ENCODE measurements around the gene MRPS7. TPM values are rescaled to one million over a fixed set of nuclear protein-coding genes. Genes with fewer than 3 reads are reported as not detected.

The MRPS7 gene
- total and polyA plus RNA-seq, 9 of the 15 experiments (the other 6 are each of a cell fraction or from before 2014, with no cell fraction given), result 107 to 244 (median 132) TPM

DNA sequence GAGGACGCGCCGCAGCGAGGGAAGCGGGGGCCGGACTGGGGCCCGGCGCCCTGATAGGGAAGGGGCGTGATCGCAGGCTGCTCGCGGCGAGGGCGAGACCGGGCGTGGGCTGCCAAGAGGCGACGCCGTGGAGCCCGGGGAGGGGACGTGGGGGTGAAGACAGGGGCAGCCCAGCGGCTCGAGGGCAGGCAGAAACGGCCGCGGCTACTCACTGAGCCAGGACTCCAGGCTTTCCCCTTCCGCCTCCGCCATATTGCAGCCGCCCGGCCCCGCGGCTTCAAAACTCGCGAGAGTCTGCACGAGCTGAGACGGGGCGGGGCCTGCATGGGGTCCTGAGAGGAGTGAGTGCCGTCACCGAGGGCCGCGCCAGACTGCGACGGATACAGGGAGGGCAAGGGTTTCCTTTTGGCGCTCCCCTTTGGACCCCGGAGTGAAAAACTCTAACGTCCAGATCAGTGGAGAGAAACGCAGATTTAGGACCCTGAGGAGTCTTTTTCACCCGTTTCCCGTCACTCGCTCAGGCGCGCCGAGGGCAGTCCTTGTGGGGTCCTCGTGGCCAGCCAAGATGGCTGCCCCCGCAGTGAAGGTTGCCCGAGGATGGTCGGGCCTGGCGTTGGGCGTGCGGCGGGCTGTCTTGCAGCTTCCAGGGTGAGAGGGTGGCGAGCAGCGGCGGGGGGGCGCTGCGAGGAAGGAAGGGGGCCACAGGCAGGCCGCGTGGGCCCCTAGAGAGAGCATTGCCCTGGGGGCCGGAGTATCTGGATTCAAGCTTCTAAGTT, at the start of gene MRPS7, which contains the start of gene GGA3 (continued):
- no peak for TF ChIP-seq SAFB2 (IDR thresholded peaks at IDR 0.05; ENCODE audit: borderline replicate concordance, low read depth, low read length, severe bottlenecking)
- peak; percentile 95 for TF ChIP-seq POLR2A (conservative IDR thresholded peaks at IDR 0.05)
- no peak for TF ChIP-seq ZNF589 (CRISPR knock-in tag; IDR thresholded peaks at IDR 0.05; ENCODE audit: low read depth)
- no peak for TF ChIP-seq HNRNPK (IDR thresholded peaks at IDR 0.05; ENCODE audit: low read depth, low read length, poor library complexity, severe bottlenecking)
- peak; percentile 51; the same call in 1 of the 2 replicates for TF ChIP-seq ZSCAN29 (IDR thresholded peaks at IDR 0.05)
- TF ChIP-seq, protein P1, sequence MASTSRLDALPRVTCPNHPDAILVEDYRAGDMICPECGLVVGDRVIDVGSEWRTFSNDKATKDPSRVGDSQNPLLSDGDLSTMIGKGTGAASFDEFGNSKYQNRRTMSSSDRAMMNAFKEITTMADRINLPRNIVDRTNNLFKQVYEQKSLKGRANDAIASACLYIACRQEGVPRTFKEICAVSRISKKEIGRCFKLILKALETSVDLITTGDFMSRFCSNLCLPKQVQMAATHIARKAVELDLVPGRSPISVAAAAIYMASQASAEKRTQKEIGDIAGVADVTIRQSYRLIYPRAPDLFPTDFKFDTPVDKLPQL (IDR thresholded peaks at IDR 0.05; ENCODE audit: extremely low read depth, insufficient read length), result peak; percentile 27
- no peak for TF ChIP-seq MCM5 (IDR thresholded peaks at IDR 0.05; ENCODE audit: low read depth)
- TF ChIP-seq EP300 (IDR thresholded peaks at IDR 0.05; ENCODE audit: low read length), result no peak
- no peak for TF ChIP-seq TFAM (CRISPR knock-in tag; conservative IDR thresholded peaks at IDR 0.05)
- peak; percentile 74 for TF ChIP-seq EGR1 (conservative IDR thresholded peaks at IDR 0.05)
- TF ChIP-seq TAF1 (IDR thresholded peaks at IDR 0.05; ENCODE audit: control insufficient read depth, extremely low read depth, insufficient read depth, low read length, severe bottlenecking), result peak; percentile 96
- TF ChIP-seq SMAD1 (IDR thresholded peaks at IDR 0.05; ENCODE audit: low read depth, low read length, partially characterized antibody), result no peak
- TF ChIP-seq ZNF830 (CRISPR knock-in tag; IDR thresholded peaks at IDR 0.05), result no peak
- TF ChIP-seq ZSCAN32 (CRISPR knock-in tag; IDR thresholded peaks at IDR 0.05), result 0 out of 2 replicates have a peak, but pooled peaks have one; percentile 40
- TF ChIP-seq NCOR1 (IDR thresholded peaks at IDR 0.05), result no peak
- TF ChIP-seq MTA1 (IDR thresholded peaks at IDR 0.05; ENCODE audit: borderline replicate concordance), result peak; percentile 88
- no peak; the same call in 1 of the 2 replicates for TF ChIP-seq HDAC8 (tag; IDR thresholded peaks at IDR 0.05)
- no peak for TF ChIP-seq ZNF184 (CRISPR knock-in tag; IDR thresholded peaks at IDR 0.05)
- TF ChIP-seq, protein P2, sequence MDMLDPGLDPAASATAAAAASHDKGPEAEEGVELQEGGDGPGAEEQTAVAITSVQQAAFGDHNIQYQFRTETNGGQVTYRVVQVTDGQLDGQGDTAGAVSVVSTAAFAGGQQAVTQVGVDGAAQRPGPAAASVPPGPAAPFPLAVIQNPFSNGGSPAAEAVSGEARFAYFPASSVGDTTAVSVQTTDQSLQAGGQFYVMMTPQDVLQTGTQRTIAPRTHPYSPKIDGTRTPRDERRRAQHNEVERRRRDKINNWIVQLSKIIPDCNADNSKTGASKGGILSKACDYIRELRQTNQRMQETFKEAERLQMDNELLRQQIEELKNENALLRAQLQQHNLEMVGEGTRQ (CRISPR knock-in tag; IDR thresholded peaks at IDR 0.05), result peak; percentile 34; the same call in 1 of the 2 replicates
- TF ChIP-seq, protein P3, sequence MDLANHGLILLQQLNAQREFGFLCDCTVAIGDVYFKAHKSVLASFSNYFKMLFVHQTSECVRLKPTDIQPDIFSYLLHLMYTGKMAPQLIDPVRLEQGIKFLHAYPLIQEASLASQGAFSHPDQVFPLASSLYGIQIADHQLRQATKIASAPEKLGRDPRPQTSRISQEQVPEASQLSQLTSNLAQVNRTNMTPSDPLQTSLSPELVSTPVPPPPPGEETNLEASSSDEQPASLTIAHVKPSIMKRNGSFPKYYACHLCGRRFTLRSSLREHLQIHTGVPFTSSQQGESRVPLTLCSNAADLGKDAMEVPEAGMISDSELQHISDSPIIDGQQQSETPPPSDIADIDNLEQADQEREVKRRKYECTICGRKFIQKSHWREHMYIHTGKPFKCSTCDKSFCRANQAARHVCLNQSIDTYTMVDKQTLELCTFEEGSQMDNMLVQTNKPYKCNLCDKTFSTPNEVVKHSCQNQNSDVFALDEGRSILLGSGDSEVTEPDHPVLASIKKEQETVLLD (IDR thresholded peaks at IDR 0.05), result 0 out of 2 replicates have a peak, but pooled peaks have one; percentile 37
- TF ChIP-seq ILF3 (IDR thresholded peaks at IDR 0.05; ENCODE audit: borderline replicate concordance), result no peak
- TF ChIP-seq TOE1 (IDR thresholded peaks at IDR 0.05; ENCODE audit: borderline replicate concordance), result peak; percentile 80; the same call in 1 of the 2 replicates
- TF ChIP-seq TOE1 (CRISPR knock-in tag; IDR thresholded peaks at IDR 0.05; ENCODE audit: borderline replicate concordance, low read depth), result no peak
- no peak; a peak in 2 of 4 replicates for TF ChIP-seq FOXK2 (conservative IDR thresholded peaks at IDR 0.05 in 1 of 2, IDR thresholded peaks at IDR 0.05 in 1 of 2; ENCODE audit: low read depth in 2 of 2)
- TF ChIP-seq, protein P4, sequence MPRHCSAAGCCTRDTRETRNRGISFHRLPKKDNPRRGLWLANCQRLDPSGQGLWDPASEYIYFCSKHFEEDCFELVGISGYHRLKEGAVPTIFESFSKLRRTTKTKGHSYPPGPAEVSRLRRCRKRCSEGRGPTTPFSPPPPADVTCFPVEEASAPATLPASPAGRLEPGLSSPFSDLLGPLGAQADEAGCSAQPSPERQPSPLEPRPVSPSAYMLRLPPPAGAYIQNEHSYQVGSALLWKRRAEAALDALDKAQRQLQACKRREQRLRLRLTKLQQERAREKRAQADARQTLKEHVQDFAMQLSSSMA (CRISPR knock-in tag; IDR thresholded peaks at IDR 0.05), result no peak
- TF ChIP-seq ZC3H11A (IDR thresholded peaks at IDR 0.05; ENCODE audit: low read depth, low read length), result no peak
- TF ChIP-seq YBX1 (IDR thresholded peaks at IDR 0.05), result no peak

Measured in K562 (cell line).